T-helper 17 cell (primary cell): Measurements from ENCODE around the gene CDT1. TPM values are rescaled to one million over a fixed set of nuclear protein-coding genes. Genes with fewer than 3 reads are reported as not detected.
"Not testable (repeated sequence)": the region's sequence is repeated elsewhere in the genome, so short reads cannot be mapped to it uniquely, and the experiment has no call there.

Source experiments
- ATAC-seq: fragments of 150-1000 bp; cut with Tn5 transposase; 2 replicates; pipeline ENCODE4 v1.10.0; 2021; ENCODE audit warnings: mild to moderate bottlenecking, moderate library complexity
- DNase-seq, 3 donors: peaks; one replicate each; pipeline versions ENCODE4 v3.0.0 to v3.0.0-alpha.2; 2020 to 2021
- H3K9me3 ChIP-seq: one replicate; pipeline ENCODE4 v1.7.0; 2013; ENCODE audit warnings: low read length, mild to moderate bottlenecking; ENCODE audit not compliant: control insufficient read depth, poor library complexity, severe bottlenecking
- H3K27ac Mint-ChIP-seq: one replicate; pipeline ENCODE4 v1.8.0; 2022; ENCODE audit warnings: mild to moderate bottlenecking, moderate library complexity, mixed read lengths
- H3K27me3 Mint-ChIP-seq: one replicate; pipeline ENCODE4 v1.8.0; 2022; ENCODE audit warnings: mixed read lengths
- H3K36me3 Mint-ChIP-seq: one replicate; pipeline ENCODE4 v1.8.0; 2022; ENCODE audit warnings: low read depth, mixed read lengths
- H3K4me1 Mint-ChIP-seq: one replicate; pipeline ENCODE4 v1.8.0; 2022; ENCODE audit warnings: mild to moderate bottlenecking, mixed read lengths
- H3K4me3 Mint-ChIP-seq: one replicate; pipeline ENCODE4 v1.8.0; 2022; ENCODE audit warnings: mild to moderate bottlenecking, moderate library complexity, mixed read lengths
- total RNA-seq, 4 donors: library from RNA in 2 of 4; stranded (reverse) in 2 of 4; gene quantifications; one replicate each; pipeline ENCODE4 v1.2.3 and lab custom pipeline; 2022 to 2026

Gene CDT1
- total RNA-seq, 2 donors from 2014 or later: 0.42 to 1.3 TPM

- Mint-ChIP-seq H3K4me3 (no peak overlapping the region), H3K27me3 (no peaks in the 10 kb centered on the region), H3K27ac (no peak overlapping the region), H3K4me1 (peaks cover 3% of the 10 kb centered on the region), H3K36me3 (no peaks in the 10 kb centered on the region)
- H3K9me3 ChIP-seq: no peaks in the 10 kb centered on the region
- DNase-seq (peak in 2 of 3 donors; percentile 35 to 45), ATAC-seq (no peak)
Measured at GRCh38 chr16:88815901-88816589, 12.5 kb downstream of the CDT1 start.

DNA sequence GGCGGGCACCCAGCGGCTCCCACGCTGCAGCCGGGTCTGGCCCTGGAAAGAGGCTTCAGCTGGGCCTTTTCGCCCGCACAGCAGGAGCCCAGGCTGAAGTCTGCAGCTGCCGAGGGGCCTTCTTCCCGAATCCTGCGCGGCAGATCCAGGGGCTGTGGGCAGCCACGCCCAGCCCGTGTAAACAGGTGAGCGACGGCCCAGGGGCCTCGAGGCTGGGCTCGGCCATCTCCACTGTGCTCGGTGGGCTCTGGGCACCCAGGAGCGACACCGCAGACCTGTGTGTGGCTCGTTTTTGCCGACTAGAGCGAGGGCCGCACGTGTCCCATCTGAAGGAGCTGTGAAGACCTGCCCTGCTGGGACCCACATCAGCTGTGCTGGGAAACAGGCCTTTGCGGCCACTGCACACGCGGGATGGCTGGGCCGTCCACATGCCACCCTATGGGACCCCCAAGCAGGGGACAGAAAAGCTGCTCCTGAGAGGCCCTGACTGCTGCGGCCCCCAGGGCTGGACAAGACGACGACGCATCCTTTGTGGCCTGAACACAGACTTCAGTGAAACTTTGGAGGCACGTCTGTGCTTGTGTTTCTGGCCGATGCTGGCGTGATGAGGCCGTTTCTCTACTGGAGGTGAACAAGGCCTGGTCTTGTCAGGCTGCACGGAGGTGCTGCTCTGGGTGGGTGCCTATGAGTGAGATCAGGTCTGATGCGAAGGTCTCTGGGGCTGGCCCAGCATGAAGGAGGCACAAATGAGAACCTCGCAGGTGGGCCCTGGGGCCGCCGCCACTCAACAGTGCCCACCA is 13.3 kb downstream of the CDT1 start:
- H3K9me3 ChIP-seq: no peaks in the 10 kb centered on the region
- Mint-ChIP-seq H3K27ac (no peak overlapping the region), H3K4me1 (peaks cover 1% of the 10 kb centered on the region), H3K4me3 (no peak overlapping the region), H3K36me3 (no peaks in the 10 kb centered on the region), H3K27me3 (no peaks in the 10 kb centered on the region)
- DNase-seq: no peak
- no peak for ATAC-seq

DNA sequence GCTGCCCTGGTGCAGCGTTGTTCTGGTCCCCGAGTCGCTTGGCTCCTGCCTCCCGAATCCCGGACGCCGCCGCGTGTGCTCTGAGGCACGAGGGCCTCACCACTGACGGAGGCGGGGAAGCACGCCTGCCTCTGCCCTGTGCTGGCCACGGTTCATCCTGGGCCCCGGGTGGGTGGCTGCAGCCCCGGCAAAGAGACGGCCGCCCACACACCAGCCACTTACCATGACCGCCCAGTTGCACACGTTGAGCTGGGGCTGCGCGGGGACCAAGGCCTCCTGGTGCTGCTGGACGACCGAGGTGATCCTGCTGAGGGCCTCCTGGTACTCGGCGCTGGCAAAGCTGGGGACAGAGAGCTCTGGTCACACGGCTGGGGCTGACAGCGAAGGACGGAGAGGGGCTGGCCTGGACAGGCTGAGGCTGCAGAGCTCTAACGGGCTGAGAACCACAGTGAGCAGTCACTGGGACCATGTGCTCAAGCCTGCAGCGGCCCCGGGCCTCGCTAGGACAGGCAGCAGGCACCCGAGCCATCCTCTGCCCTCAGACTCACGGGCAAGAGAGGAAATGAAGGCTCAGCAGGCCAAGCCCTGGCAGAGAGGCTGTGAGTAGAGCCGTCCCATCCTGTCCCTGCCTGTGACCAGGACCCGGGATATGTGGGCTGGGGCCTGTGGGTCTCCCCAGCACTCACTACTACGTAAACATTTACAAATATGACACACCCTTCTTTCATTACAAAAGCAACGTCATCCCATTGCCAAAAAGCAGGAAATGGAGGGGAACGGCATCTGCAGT is 14.4 kb downstream of the CDT1 start:
- Mint-ChIP-seq H3K4me1 (no peaks in the 10 kb centered on the region), H3K27me3 (no peaks in the 10 kb centered on the region), H3K36me3 (no peaks in the 10 kb centered on the region), H3K27ac (no peak overlapping the region), H3K4me3 (no peak overlapping the region)
- ATAC-seq: no peak
- no peaks in the 10 kb centered on the region for H3K9me3 ChIP-seq
- DNase-seq: no peak

- H3K27ac Mint-ChIP-seq: no peak overlapping the region
Measured at GRCh38 chr16:88818575-88818874, 14.9 kb downstream of the CDT1 start.

GRCh38 chr16:88819126-88819525 is 15.5 kb downstream of the CDT1 start:
- no peak for ATAC-seq
- Mint-ChIP-seq H3K27ac (no peak overlapping the region), H3K36me3 (no peaks in the 10 kb centered on the region), H3K4me1 (no peaks in the 10 kb centered on the region), H3K4me3 (no peak overlapping the region), H3K27me3 (no peaks in the 10 kb centered on the region)
- no peak for DNase-seq
- no peaks in the 10 kb centered on the region for H3K9me3 ChIP-seq

More at GRCh38 chr16:88818575-88818874, 14.9 kb downstream of the CDT1 start:
- Mint-ChIP-seq H3K4me3 (no peak overlapping the region), H3K4me1 (no peaks in the 10 kb centered on the region), H3K27me3 (no peaks in the 10 kb centered on the region), H3K36me3 (no peaks in the 10 kb centered on the region)
- ATAC-seq (no peak), DNase-seq (no peak)
- no peaks in the 10 kb centered on the region for H3K9me3 ChIP-seq

GRCh38 chr16:88820385-88821025 is 16.9 kb downstream of the CDT1 start:
- ATAC-seq (no peak), DNase-seq (no peak)
- no peaks in the 10 kb centered on the region for H3K27me3 Mint-ChIP-seq
- no peak overlapping the region for H3K4me3 Mint-ChIP-seq
- no peaks in the 10 kb centered on the region for H3K4me1 Mint-ChIP-seq
- H3K27ac Mint-ChIP-seq: no peak overlapping the region
- no peaks in the 10 kb centered on the region for H3K36me3 Mint-ChIP-seq
- H3K9me3 ChIP-seq: no peaks in the 10 kb centered on the region

GRCh38 chr16:88821168-88821850 is 17.7 kb downstream of the CDT1 start:
- Mint-ChIP-seq H3K4me1 (no peaks in the 10 kb centered on the region), H3K27ac (no peak overlapping the region)

DNA sequence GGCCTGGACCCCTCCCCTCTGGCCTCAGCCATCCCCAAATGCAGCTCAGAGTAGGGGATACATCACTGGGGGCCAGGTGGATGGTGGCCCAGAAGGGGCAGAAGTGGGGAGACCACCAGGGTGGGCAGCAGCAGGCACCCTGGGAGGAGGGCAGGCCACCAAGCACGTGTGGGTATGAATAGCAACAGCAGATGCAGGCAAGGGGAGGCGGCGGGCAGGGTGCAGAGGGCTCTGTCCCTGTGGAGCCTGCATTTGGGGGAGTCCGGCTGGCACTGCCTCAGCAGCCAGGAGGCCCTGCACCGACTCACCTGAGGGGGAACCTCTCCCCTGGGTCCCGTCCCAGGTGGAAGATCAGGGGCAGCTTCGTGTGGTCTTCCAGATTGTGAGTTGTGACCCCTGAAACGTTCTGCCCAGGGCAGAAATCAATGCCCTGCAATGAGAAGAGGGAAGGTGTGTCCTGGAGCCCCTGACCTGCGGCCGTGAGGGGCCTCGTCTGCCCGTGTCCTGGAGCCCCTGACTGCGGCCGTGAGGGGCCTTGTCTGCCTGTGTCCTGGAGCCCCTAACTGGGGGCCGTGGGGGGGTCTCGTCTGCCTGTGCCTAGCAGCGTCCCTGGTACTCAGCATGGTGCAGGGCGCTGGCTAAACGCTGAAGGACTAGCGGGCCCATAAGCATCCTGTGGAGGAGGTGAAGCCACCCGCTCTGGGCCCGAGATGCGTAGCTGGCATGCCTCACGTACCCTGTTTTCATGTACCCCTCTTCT is 18.9 kb downstream of the CDT1 start:
- Mint-ChIP-seq H3K27ac (no peak overlapping the region), H3K27me3 (no peaks in the 10 kb centered on the region), H3K36me3 (no peaks in the 10 kb centered on the region), H3K4me1 (no peaks in the 10 kb centered on the region), H3K4me3 (no peak overlapping the region)
- ATAC-seq: no peak
- no peaks in the 10 kb centered on the region for H3K9me3 ChIP-seq
- no peak for DNase-seq

More at GRCh38 chr16:88821168-88821850, 17.7 kb downstream of the CDT1 start:
- no peak overlapping the region for H3K4me3 Mint-ChIP-seq
- no peak for ATAC-seq
- H3K27me3 Mint-ChIP-seq: no peaks in the 10 kb centered on the region
- no peak for DNase-seq
- no peaks in the 10 kb centered on the region for H3K36me3 Mint-ChIP-seq
- no peaks in the 10 kb centered on the region for H3K9me3 ChIP-seq

DNA sequence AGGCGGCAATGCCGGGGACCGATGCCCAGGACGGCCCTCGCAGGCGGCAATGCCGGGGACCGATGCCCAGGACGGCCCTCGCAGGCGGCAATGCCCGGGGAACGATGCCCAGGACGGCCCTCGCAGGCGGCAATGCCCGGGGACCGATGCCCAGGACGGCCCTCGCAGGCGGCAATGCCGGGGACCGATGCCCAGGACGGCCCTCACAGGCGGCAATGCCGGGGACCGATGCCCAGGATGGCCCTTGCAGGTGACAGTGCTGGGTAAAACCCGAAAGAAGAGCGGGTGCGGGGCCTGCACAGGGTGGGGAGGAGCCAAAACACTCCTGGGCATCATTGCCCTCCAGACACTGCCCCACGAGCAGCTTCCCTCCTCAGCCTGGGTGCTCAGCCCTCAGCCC is 20.1 kb downstream of the CDT1 start:
- H3K27me3 Mint-ChIP-seq, DNase-seq, H3K4me1 Mint-ChIP-seq, H3K4me3 Mint-ChIP-seq, H3K27ac Mint-ChIP-seq, H3K9me3 ChIP-seq, ATAC-seq, H3K36me3 Mint-ChIP-seq: not testable (repeated sequence)

DNA sequence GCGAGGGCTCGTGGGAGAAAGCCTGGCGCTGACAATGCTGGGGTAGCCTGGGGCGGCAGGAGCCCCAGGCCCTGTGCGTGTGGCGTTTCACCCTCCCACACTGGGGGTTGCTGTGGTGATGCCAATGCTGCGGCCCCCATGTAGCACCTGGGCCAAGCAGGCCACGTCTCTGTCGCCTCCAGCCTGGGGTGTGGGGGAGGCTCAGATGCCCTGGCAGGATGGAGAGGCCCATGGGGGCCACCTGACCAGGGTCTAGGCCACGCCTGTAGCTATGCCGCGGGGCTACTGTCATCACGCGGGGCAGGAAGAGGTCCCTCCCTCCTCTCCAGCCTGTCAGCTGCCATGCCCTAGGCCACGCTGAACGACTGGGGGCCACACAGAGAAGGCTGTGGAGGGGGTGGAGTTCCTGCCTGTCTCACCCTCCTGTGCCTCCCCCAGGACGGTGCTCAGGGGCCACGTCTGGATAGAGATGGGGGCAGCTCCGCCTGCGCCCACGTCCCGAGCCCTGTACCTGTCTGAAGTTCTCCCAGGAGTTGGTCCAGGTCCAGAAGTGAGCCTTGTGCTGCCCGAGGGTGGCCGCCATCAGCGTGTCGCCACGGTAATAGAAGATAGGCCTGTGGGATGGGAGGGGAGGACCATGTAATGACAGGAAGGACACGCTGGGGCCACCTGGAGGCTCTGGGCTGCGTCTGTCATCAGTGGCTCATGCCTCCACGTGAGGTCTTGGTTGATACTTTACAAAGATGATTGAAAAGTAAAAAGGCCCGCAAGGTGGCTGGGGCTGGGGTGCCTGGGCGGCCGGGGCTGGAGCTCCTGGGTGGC is 20.9 kb downstream of the CDT1 start:
- H3K9me3 ChIP-seq: no peaks in the 10 kb centered on the region
- no peak for DNase-seq
- Mint-ChIP-seq H3K27ac (no peak overlapping the region), H3K27me3 (no peaks in the 10 kb centered on the region), H3K36me3 (no peaks in the 10 kb centered on the region), H3K4me1 (no peaks in the 10 kb centered on the region), H3K4me3 (no peak overlapping the region)
- ATAC-seq: no peak

DNA sequence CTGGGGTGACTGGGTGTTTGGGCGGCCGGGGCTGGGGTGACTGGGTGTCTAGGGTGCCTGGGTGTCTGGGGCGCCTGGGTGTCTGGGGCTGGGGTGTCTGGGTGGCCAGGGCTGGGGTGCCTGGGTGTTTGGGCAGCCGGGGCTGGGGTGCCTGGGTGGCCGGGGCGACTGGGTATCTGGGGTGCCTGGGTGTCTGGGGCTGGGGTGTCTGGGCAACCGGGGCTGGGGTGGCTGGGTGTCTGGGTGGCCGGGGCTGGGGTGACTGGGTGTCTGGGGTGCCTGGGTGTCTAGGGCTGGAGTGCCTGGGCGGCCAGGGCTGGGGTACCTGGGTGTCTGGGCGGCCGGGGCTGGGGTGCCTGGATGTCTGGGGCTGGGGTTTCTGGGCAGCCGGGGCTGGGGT is 21.6 kb downstream of the CDT1 start:
- no peak overlapping the region for H3K27ac Mint-ChIP-seq

More for the DNA sequence above, 21.6 kb downstream of the CDT1 start:
- H3K9me3 ChIP-seq: no peaks in the 10 kb centered on the region
- Mint-ChIP-seq H3K4me1 (no peaks in the 10 kb centered on the region), H3K27me3 (no peaks in the 10 kb centered on the region), H3K36me3 (no peaks in the 10 kb centered on the region), H3K4me3 (no peak overlapping the region)
- ATAC-seq: no peak
- DNase-seq: no peak
